RWPE2 (cell line): ENCODE measurements around the gene TRIM68.

Source experiments
- ATAC-seq: fragments of 200-7000 bp; cut with Tn5 transposase; 3 replicates; pipeline ENCODE4 v1.9.1; 2021; ENCODE audit warnings: low read depth
- DNase-seq: peaks from one replicate; pipeline ENCODE4 v3.0.0-alpha.2; 2020; ENCODE audit warnings: low spot score
- H3K27ac ChIP-seq: fragments of 450-650 bp; 2 replicates; pipeline ENCODE4 v1.5.1; 2017; ENCODE audit warnings: mild to moderate bottlenecking; ENCODE audit not compliant: poor library complexity, severe bottlenecking
- H3K27me3 ChIP-seq: fragments of 250-450 bp; sonication (Bioruptor Pico); 2 replicates; pipeline ENCODE4 v1.5.1; 2021; ENCODE audit warnings: mild to moderate bottlenecking, moderate library complexity; ENCODE audit not compliant: insufficient read depth, poor library complexity, severe bottlenecking
- H3K36me3 ChIP-seq: fragments of 250-450 bp; sonication (Bioruptor Pico); 2 replicates; pipeline ENCODE4 v1.5.1; 2020; ENCODE audit warnings: low read depth, mild to moderate bottlenecking, moderate library complexity
- H3K4me1 ChIP-seq: fragments of 250-450 bp; sonication (Bioruptor Pico); 2 replicates; pipeline ENCODE4 v1.5.1; 2021; ENCODE audit warnings: mild to moderate bottlenecking, moderate library complexity; ENCODE audit not compliant: insufficient read depth, poor library complexity, severe bottlenecking
- H3K4me3 ChIP-seq: fragments of 250-450 bp; sonication (Bioruptor Pico); 2 replicates; pipeline ENCODE4 v1.5.1; 2021; ENCODE audit warnings: mild to moderate bottlenecking, moderate library complexity; ENCODE audit not compliant: severe bottlenecking
- H3K9me3 ChIP-seq: fragments of 250-450 bp; sonication (Bioruptor Pico); 2 replicates; pipeline ENCODE4 v1.5.1; 2021; ENCODE audit warnings: mild to moderate bottlenecking, moderate library complexity; ENCODE audit not compliant: severe bottlenecking
- TF ChIP-seq, protein P1 (sequence below): fragments of 450-650 bp; IDR thresholded peaks from one replicate; pipeline ENCODE4 v1.5.1; 2017; ENCODE audit warnings: mild to moderate bottlenecking, moderate library complexity; ENCODE audit not compliant: poor library complexity, severe bottlenecking

TRIM68 gene, protein sequence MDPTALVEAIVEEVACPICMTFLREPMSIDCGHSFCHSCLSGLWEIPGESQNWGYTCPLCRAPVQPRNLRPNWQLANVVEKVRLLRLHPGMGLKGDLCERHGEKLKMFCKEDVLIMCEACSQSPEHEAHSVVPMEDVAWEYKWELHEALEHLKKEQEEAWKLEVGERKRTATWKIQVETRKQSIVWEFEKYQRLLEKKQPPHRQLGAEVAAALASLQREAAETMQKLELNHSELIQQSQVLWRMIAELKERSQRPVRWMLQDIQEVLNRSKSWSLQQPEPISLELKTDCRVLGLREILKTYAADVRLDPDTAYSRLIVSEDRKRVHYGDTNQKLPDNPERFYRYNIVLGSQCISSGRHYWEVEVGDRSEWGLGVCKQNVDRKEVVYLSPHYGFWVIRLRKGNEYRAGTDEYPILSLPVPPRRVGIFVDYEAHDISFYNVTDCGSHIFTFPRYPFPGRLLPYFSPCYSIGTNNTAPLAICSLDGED

DNA sequence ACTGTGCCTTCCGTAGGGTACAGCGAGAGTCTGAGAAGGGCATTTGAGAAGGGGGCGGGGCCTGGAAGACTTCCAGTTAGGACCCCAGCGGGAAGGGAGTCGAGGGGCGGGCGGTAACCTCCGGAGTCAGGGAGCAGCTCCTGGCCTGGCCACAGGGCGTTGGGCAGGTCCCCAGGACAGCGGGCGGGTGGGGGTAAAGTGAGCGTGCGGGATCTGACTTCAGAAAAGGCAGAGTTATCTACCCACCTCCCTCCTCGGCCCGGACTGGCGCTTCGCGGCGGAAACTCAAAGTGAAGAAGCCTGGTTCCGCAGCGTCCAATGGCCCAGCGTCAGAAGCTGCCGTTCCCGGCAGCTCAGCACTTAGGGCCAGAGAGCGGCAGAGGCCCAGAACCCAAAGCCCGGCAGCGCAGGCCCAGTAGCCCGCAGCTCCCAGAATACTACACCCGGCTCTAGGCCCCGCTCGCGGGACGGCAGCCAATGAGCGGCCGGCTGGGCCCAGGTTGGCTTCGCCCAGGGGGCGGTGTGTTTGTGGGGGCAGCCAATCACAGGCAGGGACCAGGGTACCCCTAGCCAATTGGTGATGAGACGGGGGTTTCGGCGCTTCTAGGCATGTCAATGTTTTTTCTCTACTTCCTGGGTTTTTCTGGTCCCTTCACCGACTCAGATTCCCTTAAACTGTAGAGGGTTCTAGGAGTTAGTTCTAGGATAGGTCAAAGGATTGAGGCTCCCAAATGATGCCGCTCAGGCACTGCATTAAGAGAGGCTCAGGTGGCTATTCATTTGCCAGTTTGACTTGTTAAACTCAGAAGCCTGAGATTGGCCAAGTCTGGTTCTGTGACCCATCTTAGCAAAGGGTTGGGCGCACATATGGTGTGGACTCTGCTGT, at the start of gene TRIM68:
Gene TRIM68, minus strand, starts transcription at position 451 of the 886 bp plus-strand sequence. CDS start 2,727 bp downstream, outside the sequence.
- Histone ChIP-seq H3K27me3 (no peaks in the 10 kb centered on the region), H3K27ac (peak within 1 kb of the TSS; percentile 49), H3K4me1 (peaks cover 5% of the 10 kb centered on the region), H3K9me3 (no peaks in the 10 kb centered on the region), H3K36me3 (peaks cover 7% of the 10 kb centered on the region), H3K4me3 (peak within 1 kb of the TSS; percentile 60)
- DNase-seq (peak; percentile 92), ATAC-seq (peak; percentile 99)
- TF ChIP-seq, protein P1, sequence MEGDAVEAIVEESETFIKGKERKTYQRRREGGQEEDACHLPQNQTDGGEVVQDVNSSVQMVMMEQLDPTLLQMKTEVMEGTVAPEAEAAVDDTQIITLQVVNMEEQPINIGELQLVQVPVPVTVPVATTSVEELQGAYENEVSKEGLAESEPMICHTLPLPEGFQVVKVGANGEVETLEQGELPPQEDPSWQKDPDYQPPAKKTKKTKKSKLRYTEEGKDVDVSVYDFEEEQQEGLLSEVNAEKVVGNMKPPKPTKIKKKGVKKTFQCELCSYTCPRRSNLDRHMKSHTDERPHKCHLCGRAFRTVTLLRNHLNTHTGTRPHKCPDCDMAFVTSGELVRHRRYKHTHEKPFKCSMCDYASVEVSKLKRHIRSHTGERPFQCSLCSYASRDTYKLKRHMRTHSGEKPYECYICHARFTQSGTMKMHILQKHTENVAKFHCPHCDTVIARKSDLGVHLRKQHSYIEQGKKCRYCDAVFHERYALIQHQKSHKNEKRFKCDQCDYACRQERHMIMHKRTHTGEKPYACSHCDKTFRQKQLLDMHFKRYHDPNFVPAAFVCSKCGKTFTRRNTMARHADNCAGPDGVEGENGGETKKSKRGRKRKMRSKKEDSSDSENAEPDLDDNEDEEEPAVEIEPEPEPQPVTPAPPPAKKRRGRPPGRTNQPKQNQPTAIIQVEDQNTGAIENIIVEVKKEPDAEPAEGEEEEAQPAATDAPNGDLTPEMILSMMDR: no peak

DNA sequence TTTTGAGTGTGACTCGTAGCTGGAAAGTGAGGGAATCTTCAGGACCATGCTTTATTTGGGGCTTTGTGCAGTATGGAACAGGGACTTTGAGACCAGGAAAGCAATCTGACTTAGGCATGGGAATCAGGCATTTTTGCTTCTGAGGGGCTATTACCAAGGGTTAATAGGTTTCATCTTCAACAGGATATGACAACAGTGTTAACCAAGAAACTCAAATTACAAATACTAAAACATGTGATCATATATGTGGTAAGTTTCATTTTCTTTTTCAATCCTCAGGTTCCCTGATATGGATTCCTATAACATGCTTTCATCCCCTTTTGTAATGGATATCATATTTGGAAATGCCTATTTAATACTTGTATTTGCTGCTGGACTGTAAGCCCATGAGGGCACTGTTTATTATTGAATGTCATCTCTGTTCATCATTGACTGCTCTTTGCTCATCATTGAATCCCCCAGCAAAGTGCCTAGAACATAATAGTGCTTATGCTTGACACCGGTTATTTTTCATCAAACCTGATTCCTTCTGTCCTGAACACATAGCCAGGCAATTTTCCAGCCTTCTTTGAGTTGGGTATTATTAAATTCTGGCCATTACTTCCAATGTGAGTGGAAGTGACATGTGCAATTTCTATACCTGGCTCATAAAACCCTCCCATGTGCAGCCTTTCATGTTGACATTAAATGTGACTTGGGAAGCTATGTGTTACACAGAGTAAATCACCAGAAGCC, 46.8 kb upstream of the TRIM68 start:
- no peak for DNase-seq
- TF ChIP-seq, protein P1: no peak
- Histone ChIP-seq H3K27ac (no peak overlapping the region), H3K9me3 (no peaks in the 10 kb centered on the region), H3K27me3 (peaks cover 3% of the 10 kb centered on the region), H3K4me3 (no peak overlapping the region), H3K36me3 (no peaks in the 10 kb centered on the region), H3K4me1 (no peaks in the 10 kb centered on the region)
- no peak for ATAC-seq

DNA sequence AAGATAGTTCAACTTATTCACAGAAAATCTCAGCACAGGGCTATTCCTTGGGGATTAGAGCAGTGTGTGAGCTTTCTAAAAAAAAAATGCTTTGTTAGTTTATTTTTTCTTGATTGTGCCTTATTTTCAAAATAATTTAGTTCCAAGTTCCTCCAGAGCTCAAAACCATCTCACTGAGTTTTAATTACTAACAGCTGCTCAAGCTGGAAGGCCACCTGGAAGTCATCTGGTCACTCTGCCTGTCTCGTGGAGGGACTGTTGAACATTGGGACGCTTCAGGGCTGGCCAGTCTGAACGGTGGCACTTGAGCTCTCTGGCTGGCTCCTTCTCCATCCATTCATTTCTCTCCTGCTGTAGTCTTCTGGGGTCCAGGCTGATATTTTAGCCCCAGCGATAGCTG, 39.7 kb upstream of the TRIM68 start:
- ATAC-seq (no peak), DNase-seq (no peak)
- no peaks in the 10 kb centered on the region for H3K4me1 ChIP-seq
- TF ChIP-seq, protein P1: no peak
- no peak overlapping the region for H3K4me3 ChIP-seq
- no peak overlapping the region for H3K27ac ChIP-seq
- H3K9me3 ChIP-seq: no peaks in the 10 kb centered on the region
- H3K27me3 ChIP-seq: no peaks in the 10 kb centered on the region
- H3K36me3 ChIP-seq: no peaks in the 10 kb centered on the region

DNA sequence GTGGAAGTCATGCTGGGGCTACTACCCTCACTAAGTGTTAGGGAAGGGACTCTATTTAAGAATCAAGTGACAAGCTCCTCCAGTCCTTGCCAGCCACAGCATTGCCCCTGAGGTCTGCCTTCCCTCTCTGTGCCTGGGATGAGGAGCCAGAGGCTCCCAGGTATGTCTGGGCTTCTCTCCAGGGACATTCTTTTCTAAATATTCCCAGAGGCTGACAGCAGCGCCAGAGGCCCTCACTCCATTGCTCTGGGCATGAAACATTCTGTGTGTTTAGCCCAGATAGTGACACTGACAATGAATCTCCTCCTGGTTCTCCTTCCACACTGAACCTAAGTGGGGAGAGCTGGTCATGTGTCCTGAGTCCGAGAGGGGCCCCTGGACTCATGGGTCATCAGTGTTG, 37.9 kb upstream of the TRIM68 start:
- H3K9me3 ChIP-seq: no peaks in the 10 kb centered on the region
- H3K27ac ChIP-seq: no peak overlapping the region
- no peaks in the 10 kb centered on the region for H3K27me3 ChIP-seq
- no peaks in the 10 kb centered on the region for H3K36me3 ChIP-seq
- ATAC-seq (no peak), DNase-seq (no peak)
- TF ChIP-seq, protein P1: no peak
- no peaks in the 10 kb centered on the region for H3K4me1 ChIP-seq
- no peak overlapping the region for H3K4me3 ChIP-seq
